Measurements from ENCODE around the gene ZNF746. TPM values are rescaled to one million over a fixed set of nuclear protein-coding genes. Genes with fewer than 3 reads are reported as not detected.

Gene ZNF746
- 21.9 and 33.6 TPM in 2 replicates for total RNA-seq

DNA sequence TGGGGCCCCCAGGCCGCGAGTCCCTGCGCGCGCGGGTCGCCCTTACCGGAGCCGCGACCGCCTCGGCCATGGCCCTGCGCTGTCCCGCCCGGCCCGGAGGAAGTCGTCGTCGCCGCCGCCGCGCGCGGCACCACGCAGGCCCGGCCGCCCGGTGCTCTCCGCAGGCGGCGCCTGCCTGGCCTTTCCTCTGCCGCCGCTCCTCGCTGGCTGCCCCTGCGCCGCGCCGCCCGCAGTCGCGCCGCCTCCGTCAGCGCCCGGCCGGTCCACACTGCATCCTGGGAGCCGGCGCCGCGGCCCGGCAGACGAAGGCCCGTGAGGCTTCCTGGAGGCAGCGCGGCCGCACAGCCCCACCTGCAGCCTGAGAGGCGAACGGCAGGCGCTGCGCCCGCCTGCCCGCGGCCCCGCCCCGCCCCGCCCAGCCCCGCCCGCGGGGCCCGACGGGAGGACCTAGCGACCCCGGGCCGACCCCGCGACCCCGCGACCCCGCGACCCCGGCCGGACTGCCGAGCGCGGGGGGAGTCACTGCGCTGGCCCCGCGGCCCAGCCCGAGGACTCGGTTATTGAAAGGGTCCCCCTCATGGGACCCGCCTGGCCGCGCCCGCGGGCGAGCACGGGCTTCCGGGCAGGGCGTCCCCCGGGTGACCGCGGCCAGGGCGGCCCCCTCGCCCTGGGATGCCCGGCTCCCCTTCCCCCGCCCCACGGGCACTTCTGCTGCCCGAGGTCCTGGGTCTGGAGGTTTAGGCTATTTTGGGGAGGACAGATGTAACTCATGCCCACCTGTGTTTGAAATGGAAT is at the start of gene ZNF746:
Gene ZNF746, minus strand, starts transcription at position 343 of the 795 bp plus-strand sequence. Its CDS starts 273 bp downstream, at position 70.

DNA sequence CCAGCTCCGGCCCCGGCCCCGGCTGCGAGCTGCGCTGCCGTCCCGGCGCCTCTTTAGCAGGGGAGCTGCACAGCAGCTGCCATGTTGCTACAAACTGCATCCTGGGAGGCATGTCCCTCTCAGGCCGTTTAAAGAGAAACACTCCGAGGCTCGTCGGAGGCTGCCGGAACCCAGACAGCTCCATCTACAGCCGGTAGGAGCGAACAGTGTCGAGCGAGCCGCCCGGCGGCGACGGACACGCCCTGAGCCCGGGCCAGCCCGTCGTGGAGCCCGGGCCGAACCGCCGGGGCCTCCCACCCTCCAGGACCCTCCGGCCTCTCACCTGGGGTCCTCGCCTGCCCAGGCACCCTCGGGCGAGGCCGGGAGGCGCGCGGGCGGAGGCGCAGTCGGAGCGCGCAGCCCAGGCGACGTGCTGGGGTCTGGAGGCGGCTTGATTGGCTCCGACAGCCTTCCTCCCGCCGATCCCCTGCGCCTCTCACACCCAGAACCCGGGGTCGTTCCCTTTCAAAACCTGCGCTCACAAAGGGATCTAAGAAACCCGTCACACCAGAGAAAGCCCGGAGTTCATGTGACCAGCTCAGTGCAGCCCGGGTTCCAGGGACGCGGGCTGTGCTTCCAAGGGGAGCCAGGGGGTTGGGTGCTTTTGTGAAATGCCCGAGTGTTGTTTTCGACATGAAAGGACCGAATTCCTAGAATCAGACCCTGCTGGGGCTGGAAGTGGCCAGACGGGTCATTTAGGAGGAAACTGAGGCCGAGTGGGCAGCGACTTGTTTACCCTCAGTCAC is 36.9 kb downstream of the ZNF746 start, which contains the start of gene ZNF777:
Gene ZNF777, minus strand, starts transcription at position 570 of the 785 bp plus-strand sequence. CDS start 5,040 bp downstream, outside the sequence.

Other genes starting within 250 kb of the ZNF746 start
- 10.1 and 12.6 TPM in 2 replicates for gene ZNF783, start 235.6 kb downstream of the ZNF746 start, total RNA-seq
- gene ZNF777, start 36.7 kb downstream of the ZNF746 start, total RNA-seq, result 12.6 and 13.1 TPM in 2 replicates

Data from placental pericyte (primary cell).